SJCRH30 (cell line): ENCODE results near the gene ANKRD55. TPM values are rescaled to one million over a fixed set of nuclear protein-coding genes. Genes with fewer than 3 reads are reported as not detected.
"Not testable (repeated sequence)": the region's sequence is repeated elsewhere in the genome, so short reads cannot be mapped to it uniquely, and the experiment has no call there.

Experiments used
- DNase-seq, 2 experiments: peaks; one replicate each; pipeline ENCODE4 v3.0.0-alpha.2; 2015 to 2020
- H3K27ac ChIP-seq: fragments of 250-450 bp; sonication (Bioruptor Pico); 2 replicates; pipeline ENCODE4 v1.5.1; 2020; ENCODE audit warnings: mild to moderate bottlenecking, moderate library complexity
- H3K27me3 ChIP-seq: fragments of 250-450 bp; sonication (Bioruptor Pico); 2 replicates; pipeline ENCODE4 v1.5.1; 2020; ENCODE audit warnings: mild to moderate bottlenecking, moderate library complexity
- H3K36me3 ChIP-seq: fragments of 250-450 bp; sonication (Bioruptor Pico); 2 replicates; pipeline ENCODE4 v1.5.1; 2020; ENCODE audit warnings: mild to moderate bottlenecking, moderate library complexity
- H3K4me1 ChIP-seq: fragments of 250-450 bp; sonication (Bioruptor Pico); 2 replicates; pipeline ENCODE4 v1.5.1; 2020; ENCODE audit warnings: mild to moderate bottlenecking, moderate library complexity
- H3K4me3 ChIP-seq: fragments of 250-450 bp; sonication (Bioruptor Pico); 2 replicates; pipeline ENCODE4 v1.5.1; 2020; ENCODE audit warnings: mild to moderate bottlenecking, moderate library complexity
- H3K9me3 ChIP-seq: fragments of 250-450 bp; sonication (Bioruptor Pico); replicated peaks from 2 replicates; pipeline ENCODE4 v1.5.1; 2020; ENCODE audit warnings: mild to moderate bottlenecking, moderate library complexity
- total RNA-seq: library from RNA; depleted of rRNA; stranded (reverse); fragments of >200 nt; shearing (Covaris generic); gene quantifications from 2 replicates; pipeline ENCODE4 v1.2.3, GENCODE V29; 2014

Gene ANKRD55
- total RNA-seq, 1 experiment from 2014 or later: not detected

- no peak overlapping the region for H3K27ac ChIP-seq
- no peak overlapping the region for H3K4me3 ChIP-seq
- no peaks in the 10 kb centered on the region for H3K4me1 ChIP-seq
- no peak for DNase-seq
- H3K9me3 ChIP-seq: no peaks in the 10 kb centered on the region
- H3K36me3 ChIP-seq: no peaks in the 10 kb centered on the region
- no peaks in the 10 kb centered on the region for H3K27me3 ChIP-seq
Measured at GRCh38 chr5:56158331-56158960, 74.7 kb downstream of the ANKRD55 start.

- DNase-seq, H3K4me3 ChIP-seq, H3K9me3 ChIP-seq, H3K27ac ChIP-seq, H3K27me3 ChIP-seq, H3K36me3 ChIP-seq, H3K4me1 ChIP-seq: not testable (repeated sequence)
Measured at GRCh38 chr5:56157191-56157621, 75.9 kb downstream of the ANKRD55 start.

GRCh38 chr5:56156585-56157190 is 76.4 kb downstream of the ANKRD55 start:
- H3K36me3 ChIP-seq, H3K4me1 ChIP-seq, H3K4me3 ChIP-seq, H3K27ac ChIP-seq, DNase-seq, H3K9me3 ChIP-seq, H3K27me3 ChIP-seq: not testable (repeated sequence)

DNA sequence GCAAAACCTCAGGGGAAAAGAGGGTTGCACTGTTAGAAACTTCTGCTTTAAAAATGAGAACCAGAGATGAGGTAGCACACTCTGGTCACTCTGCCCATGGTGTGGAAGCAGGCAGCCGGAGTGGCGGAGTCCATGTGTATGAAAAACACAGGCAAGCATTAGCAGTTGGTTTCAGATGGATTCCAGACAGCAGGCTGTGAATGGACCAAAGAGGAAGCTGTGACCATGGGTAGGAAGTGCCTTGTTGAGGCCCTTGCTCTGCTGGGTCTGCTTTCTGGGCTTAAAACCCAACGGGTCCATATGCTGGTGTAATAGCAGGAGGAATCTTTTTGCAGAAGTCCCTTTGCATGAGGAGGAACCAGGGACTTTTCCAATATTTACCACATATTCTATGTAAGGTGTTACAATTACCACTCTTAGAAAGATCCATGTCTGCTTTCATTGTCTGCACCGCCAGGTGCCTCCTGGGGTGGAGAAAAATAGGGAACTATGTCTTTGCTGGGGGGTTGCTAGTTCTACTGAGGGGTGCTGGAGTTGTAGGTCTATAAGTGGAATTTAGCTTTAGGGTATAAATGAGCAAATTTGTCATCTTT is 77.0 kb downstream of the ANKRD55 start:
- Histone ChIP-seq H3K36me3 (no peaks in the 10 kb centered on the region), H3K27me3 (no peaks in the 10 kb centered on the region), H3K4me1 (no peaks in the 10 kb centered on the region), H3K4me3 (no peak overlapping the region), H3K9me3 (no peaks in the 10 kb centered on the region), H3K27ac (no peak overlapping the region)
- no peak for DNase-seq

DNA sequence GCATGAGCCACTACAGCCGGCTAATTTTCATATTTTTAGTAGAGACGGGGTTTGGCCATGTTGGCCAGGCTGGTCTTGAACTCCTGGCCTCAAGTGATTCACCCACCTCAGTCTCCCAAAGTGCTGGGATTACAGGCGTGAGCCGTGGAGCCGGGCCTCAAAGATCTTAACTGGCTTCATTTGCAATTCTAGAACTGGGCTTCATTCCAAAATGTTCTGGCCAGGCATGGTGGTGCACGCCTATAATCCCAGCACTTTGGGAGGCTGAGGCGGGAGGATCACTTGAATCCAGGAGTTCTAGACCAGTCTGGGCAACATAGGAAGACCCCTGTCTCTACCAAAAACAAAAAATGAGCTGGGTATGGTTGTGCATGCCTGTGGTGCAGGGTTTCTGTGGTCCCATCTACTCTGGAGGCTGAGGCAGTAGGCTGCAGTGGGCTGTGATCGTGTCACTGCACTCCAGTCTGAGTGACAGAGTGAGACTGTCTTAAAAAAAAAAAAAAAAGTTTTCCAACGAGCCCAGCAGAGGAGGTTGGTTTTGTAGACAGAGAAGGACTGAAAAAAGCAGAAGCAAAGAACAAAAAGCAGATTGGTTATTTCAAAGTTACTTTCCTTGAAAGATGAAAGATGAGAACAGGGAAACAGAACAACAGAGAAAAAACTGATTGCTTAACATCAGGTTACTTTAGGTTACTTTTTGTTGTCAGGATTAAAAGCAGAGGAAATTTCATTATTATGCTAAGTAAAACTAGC is 78.2 kb downstream of the ANKRD55 start:
- Histone ChIP-seq H3K4me3 (no peak overlapping the region), H3K36me3 (no peaks in the 10 kb centered on the region), H3K4me1 (no peaks in the 10 kb centered on the region), H3K9me3 (no peaks in the 10 kb centered on the region), H3K27ac (no peak overlapping the region), H3K27me3 (no peaks in the 10 kb centered on the region)
- DNase-seq: no peak

GRCh38 chr5:56152437-56152836 is 80.7 kb downstream of the ANKRD55 start:
- no peak overlapping the region for H3K4me3 ChIP-seq
- no peaks in the 10 kb centered on the region for H3K27me3 ChIP-seq
- H3K4me1 ChIP-seq: no peaks in the 10 kb centered on the region
- H3K9me3 ChIP-seq: no peaks in the 10 kb centered on the region
- no peak overlapping the region for H3K27ac ChIP-seq
- no peak for DNase-seq
- no peaks in the 10 kb centered on the region for H3K36me3 ChIP-seq

DNA sequence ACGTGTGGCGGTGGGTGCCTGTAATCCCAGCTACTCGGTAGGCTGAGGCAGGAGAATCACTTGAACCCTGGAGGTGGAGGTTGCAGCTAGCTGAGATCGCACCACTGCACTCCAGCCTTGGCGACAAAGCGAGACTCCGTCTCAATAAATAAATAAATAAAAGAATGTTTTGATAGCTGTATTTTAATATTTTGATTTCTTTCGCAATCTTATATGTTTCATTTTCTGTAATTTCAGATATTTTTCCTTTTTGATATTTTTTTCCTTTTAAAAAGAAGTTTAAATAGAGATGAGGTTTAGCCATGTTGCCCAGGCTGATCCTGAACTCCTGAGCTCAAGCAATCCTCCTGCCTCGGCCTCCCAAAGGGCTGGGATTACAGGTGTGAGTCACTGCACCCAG is 82.4 kb downstream of the ANKRD55 start:
- H3K36me3 ChIP-seq, DNase-seq, H3K4me1 ChIP-seq, H3K9me3 ChIP-seq, H3K4me3 ChIP-seq, H3K27me3 ChIP-seq, H3K27ac ChIP-seq: not testable (repeated sequence)

GRCh38 chr5:56148453-56148971 is 84.6 kb downstream of the ANKRD55 start:
- no peak for DNase-seq
- no peak overlapping the region for H3K4me3 ChIP-seq

DNA sequence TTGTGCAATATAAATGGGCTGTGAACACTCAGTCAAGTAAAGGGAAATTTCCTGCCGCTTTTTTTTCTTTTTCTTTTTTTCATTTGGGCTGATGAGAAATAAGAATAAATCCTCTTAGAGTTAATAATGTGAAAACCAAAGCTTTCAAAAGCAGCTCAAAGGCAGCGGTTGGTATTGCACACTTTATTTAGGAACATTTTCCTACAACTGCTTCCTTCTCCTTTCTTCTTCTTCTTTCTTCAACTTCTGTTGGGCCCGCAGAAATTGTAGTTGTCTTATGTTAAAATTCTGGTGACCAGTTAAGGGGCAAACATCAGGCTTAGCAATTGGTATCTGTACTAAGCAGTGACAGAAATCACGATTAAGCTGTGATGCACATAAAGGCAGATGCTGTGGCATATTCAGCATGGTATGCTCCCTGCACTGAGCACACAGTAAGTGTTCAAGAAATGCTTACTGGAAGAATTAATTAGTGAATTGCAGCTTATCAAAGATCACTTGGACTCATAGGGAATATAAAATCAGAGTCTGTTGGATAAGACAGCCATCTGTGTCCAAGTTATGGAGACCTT is 85.4 kb downstream of the ANKRD55 start:
- Histone ChIP-seq H3K27ac (no peak overlapping the region), H3K4me1 (no peaks in the 10 kb centered on the region), H3K27me3 (no peaks in the 10 kb centered on the region), H3K9me3 (no peaks in the 10 kb centered on the region), H3K36me3 (no peaks in the 10 kb centered on the region), H3K4me3 (no peak overlapping the region)
- DNase-seq: no peak

More at GRCh38 chr5:56148453-56148971, 84.6 kb downstream of the ANKRD55 start:
- no peaks in the 10 kb centered on the region for H3K27me3 ChIP-seq
- H3K27ac ChIP-seq: no peak overlapping the region
- H3K9me3 ChIP-seq: no peaks in the 10 kb centered on the region
- H3K4me1 ChIP-seq: no peaks in the 10 kb centered on the region
- no peaks in the 10 kb centered on the region for H3K36me3 ChIP-seq

- no peaks in the 10 kb centered on the region for H3K4me1 ChIP-seq
- no peaks in the 10 kb centered on the region for H3K9me3 ChIP-seq
- DNase-seq: no peak
- no peak overlapping the region for H3K4me3 ChIP-seq
- H3K36me3 ChIP-seq: no peaks in the 10 kb centered on the region
- no peaks in the 10 kb centered on the region for H3K27me3 ChIP-seq
- H3K27ac ChIP-seq: no peak overlapping the region
Measured at GRCh38 chr5:56147106-56147505, 86.0 kb downstream of the ANKRD55 start.

DNA sequence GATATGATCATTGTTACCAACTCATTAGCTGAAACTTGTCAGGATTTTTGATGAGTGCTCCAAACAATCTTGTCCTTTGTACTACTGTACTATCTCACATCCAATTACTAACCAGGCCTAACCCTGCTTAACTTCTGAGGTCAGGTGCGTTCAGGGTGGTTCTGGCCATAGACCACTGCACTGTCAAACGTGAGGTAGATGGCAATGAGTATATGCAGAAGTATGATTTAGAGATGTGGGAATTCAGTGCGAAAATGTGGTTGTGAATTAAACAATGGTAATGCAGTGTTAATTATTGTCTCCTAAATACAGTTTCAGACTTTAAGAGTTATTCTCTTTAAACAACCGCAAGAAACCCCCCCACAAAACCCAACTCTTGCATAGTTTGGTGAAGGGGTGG is 86.5 kb downstream of the ANKRD55 start:
- no peaks in the 10 kb centered on the region for H3K9me3 ChIP-seq
- no peak for DNase-seq
- H3K4me1 ChIP-seq: no peaks in the 10 kb centered on the region
- no peaks in the 10 kb centered on the region for H3K36me3 ChIP-seq
- no peak overlapping the region for H3K4me3 ChIP-seq
- no peak overlapping the region for H3K27ac ChIP-seq
- no peaks in the 10 kb centered on the region for H3K27me3 ChIP-seq

GRCh38 chr5:56145511-56145910 is 87.6 kb downstream of the ANKRD55 start:
- H3K4me3 ChIP-seq: no peak overlapping the region
- H3K4me1 ChIP-seq: no peaks in the 10 kb centered on the region
- no peaks in the 10 kb centered on the region for H3K27me3 ChIP-seq
- no peaks in the 10 kb centered on the region for H3K36me3 ChIP-seq
- DNase-seq: no peak
- no peak overlapping the region for H3K27ac ChIP-seq
- H3K9me3 ChIP-seq: no peaks in the 10 kb centered on the region

GRCh38 chr5:56145106-56145505 is 88.0 kb downstream of the ANKRD55 start:
- no peak overlapping the region for H3K27ac ChIP-seq
- no peaks in the 10 kb centered on the region for H3K36me3 ChIP-seq
- DNase-seq: no peak
- no peaks in the 10 kb centered on the region for H3K9me3 ChIP-seq
- H3K4me3 ChIP-seq: no peak overlapping the region
- H3K4me1 ChIP-seq: no peaks in the 10 kb centered on the region
- no peaks in the 10 kb centered on the region for H3K27me3 ChIP-seq

- no peak for DNase-seq
- H3K36me3 ChIP-seq: no peaks in the 10 kb centered on the region
- H3K9me3 ChIP-seq: no peaks in the 10 kb centered on the region
- no peaks in the 10 kb centered on the region for H3K4me1 ChIP-seq
- H3K4me3 ChIP-seq: no peak overlapping the region
- H3K27ac ChIP-seq: no peak overlapping the region
- H3K27me3 ChIP-seq: no peaks in the 10 kb centered on the region
Measured at GRCh38 chr5:56144211-56144610, 88.9 kb downstream of the ANKRD55 start.

- H3K27ac ChIP-seq: no peak overlapping the region
- H3K4me3 ChIP-seq: no peak overlapping the region
- no peaks in the 10 kb centered on the region for H3K27me3 ChIP-seq
- no peak for DNase-seq
- H3K36me3 ChIP-seq: no peaks in the 10 kb centered on the region
- no peaks in the 10 kb centered on the region for H3K4me1 ChIP-seq
- H3K9me3 ChIP-seq: no peaks in the 10 kb centered on the region
Measured at GRCh38 chr5:56143373-56143714, 89.8 kb downstream of the ANKRD55 start.
